ENCODE results near the gene DNAJB12.

DNAJB12 gene

DNA sequence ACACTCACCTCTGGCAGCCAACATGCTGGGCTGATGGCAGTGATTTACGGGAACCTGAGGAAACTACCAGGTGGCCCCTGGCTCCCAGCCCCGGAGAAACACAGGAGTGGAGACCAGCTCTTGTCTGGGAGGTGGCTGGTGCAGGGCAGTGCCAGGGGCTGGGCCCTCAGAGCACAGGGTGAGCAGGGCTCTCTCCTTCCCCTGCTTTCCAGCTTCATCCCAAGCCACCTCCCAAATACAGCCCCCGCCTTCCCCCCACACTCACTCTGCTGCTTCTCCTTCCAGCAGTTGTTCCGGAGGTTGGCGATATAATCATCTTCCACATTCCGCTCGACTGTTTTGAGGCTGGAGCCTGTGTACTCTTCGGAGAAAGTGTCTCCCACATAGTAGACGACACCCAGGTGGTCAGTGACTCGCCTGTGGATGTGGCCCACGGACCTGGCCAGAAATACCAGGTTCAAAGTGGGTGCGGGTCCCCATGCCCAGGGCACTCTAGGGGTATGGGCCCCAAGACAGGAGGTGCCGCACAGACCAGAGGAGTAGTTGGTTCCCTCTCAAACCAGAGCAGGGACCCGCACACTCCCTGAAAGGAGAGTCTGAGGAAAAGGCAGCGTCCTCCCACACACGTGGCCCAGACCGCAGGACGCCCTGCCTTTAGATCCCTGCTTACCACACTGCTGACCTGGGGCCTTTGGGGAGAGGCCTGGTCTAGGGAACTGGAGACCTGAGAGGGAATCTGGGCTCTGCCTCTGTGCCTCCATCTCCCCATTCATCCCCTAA, 18.3 kb downstream of the DNAJB12 start:
- TF ChIP-seq, protein P1, sequence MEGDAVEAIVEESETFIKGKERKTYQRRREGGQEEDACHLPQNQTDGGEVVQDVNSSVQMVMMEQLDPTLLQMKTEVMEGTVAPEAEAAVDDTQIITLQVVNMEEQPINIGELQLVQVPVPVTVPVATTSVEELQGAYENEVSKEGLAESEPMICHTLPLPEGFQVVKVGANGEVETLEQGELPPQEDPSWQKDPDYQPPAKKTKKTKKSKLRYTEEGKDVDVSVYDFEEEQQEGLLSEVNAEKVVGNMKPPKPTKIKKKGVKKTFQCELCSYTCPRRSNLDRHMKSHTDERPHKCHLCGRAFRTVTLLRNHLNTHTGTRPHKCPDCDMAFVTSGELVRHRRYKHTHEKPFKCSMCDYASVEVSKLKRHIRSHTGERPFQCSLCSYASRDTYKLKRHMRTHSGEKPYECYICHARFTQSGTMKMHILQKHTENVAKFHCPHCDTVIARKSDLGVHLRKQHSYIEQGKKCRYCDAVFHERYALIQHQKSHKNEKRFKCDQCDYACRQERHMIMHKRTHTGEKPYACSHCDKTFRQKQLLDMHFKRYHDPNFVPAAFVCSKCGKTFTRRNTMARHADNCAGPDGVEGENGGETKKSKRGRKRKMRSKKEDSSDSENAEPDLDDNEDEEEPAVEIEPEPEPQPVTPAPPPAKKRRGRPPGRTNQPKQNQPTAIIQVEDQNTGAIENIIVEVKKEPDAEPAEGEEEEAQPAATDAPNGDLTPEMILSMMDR (IDR thresholded peaks at IDR 0.05; ENCODE audit: low read depth, low read length, missing control alignments): no peak
- DNase-seq (ENCODE audit: extremely low read depth, low read depth): no peak
- no peak overlapping the region for H3K4me3 ChIP-seq (replicated peaks; ENCODE audit: low read depth, low read length)

DNA sequence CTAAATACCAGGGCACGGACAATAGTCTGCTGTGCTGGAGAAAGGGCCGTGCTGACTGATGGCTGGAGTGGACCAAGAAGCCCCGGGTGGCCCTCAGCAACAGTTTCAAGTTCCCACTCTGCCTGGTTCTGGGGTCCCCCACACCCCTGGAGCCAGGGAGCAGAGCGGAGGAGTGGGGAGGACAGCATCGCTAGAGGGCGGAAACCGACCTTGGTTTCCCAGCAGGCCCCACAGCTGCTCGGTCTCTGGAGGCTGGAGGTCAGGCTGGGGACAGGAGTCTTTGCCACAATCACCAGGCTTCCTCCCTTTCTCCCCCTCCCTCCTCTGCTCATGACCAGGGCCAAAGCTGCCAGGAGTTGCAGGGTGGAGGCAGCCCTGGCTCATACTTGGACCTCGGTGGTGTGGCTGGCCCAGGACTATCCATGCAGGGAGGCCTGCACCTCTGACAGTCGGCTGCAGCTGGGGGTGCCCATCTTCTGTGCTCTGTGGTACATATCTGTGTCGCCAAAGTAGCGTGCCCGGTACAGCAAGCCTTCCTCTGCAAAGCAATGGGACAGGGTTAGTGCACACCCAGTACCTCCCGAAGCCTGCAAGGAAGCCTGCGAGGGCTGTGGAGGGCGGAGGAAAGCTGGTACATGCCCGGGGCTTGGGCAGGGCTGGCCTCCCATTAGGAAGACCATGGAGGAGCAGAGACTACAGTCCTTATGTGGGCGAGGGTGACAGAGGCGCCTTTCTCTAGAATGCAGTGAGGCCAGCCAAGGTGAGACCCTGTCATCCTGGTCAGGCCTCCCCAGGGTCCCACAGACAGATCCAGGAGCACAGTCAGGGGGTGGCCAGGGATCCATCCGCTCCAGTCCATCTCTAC, 19.1 kb downstream of the DNAJB12 start:
- TF ChIP-seq, protein P1 (IDR thresholded peaks at IDR 0.05; ENCODE audit: low read depth, low read length, missing control alignments): no peak
- no peak for DNase-seq (ENCODE audit: extremely low read depth, low read depth)
- no peak overlapping the region for H3K4me3 ChIP-seq (replicated peaks; ENCODE audit: low read depth, low read length)

GRCh38 chr10:72334825-72335393, 19.8 kb downstream of the DNAJB12 start:
- DNase-seq (ENCODE audit: extremely low read depth, low read depth): no peak

DNA sequence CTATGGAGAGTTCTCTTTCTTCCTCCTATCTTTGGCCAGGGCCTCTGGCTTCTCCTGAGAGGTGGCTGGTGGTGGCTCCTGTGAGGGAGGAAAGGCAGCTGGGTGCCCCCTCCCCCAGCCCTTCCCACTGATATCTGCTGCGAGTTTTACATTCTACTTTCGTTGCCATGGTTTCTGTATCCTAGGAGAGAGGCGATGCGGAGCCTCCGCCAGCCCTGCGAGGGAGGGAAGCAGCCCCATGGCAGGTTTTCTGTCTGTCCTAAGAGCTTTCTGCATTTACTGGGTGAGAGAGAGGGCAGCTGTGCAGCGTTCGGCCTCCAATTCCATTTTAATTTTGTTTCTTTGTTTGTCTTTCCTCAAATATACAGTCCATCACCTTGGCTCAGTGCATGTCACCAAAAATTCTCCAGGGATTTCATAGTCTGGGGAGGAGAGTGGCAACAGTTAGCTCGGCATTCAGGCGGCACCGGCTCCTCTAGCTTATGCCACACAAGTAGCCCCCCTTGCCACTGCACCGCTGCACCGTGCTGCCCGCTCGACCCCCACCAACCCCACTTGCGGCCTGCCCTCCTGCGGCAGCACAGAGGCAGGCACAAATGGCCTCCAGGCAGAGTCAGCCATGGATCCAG, 20.4 kb downstream of the DNAJB12 start:
- H3K4me3 ChIP-seq (replicated peaks; ENCODE audit: low read depth, low read length): no peak overlapping the region
- TF ChIP-seq, protein P1 (IDR thresholded peaks at IDR 0.05; ENCODE audit: low read depth, low read length, missing control alignments): no peak
- no peak for DNase-seq (ENCODE audit: extremely low read depth, low read depth)

More at GRCh38 chr10:72334825-72335393, 19.8 kb downstream of the DNAJB12 start:
- TF ChIP-seq, protein P1 (IDR thresholded peaks at IDR 0.05; ENCODE audit: low read depth, low read length, missing control alignments): no peak
- H3K4me3 ChIP-seq (replicated peaks; ENCODE audit: low read depth, low read length): no peak overlapping the region

- TF ChIP-seq, protein P1 (IDR thresholded peaks at IDR 0.05; ENCODE audit: low read depth, low read length, missing control alignments): no peak
- H3K4me3 ChIP-seq (replicated peaks; ENCODE audit: low read depth, low read length): no peak overlapping the region
- no peak for DNase-seq (ENCODE audit: extremely low read depth, low read depth)
Measured at GRCh38 chr10:72333112-72334015, 21.4 kb downstream of the DNAJB12 start.
